ENCODE measurements around the gene MRPL28. TPM values are rescaled to one million over a fixed set of nuclear protein-coding genes. Genes with fewer than 3 reads are reported as not detected.
"Not testable (repeated sequence)": the region's sequence is repeated elsewhere in the genome, so short reads cannot be mapped to it uniquely, and the experiment has no call there.

Gene MRPL28
- total and polyA plus RNA-seq, 4 donors, result 31.9 to 98.9 (median 77.2) TPM

DNA sequence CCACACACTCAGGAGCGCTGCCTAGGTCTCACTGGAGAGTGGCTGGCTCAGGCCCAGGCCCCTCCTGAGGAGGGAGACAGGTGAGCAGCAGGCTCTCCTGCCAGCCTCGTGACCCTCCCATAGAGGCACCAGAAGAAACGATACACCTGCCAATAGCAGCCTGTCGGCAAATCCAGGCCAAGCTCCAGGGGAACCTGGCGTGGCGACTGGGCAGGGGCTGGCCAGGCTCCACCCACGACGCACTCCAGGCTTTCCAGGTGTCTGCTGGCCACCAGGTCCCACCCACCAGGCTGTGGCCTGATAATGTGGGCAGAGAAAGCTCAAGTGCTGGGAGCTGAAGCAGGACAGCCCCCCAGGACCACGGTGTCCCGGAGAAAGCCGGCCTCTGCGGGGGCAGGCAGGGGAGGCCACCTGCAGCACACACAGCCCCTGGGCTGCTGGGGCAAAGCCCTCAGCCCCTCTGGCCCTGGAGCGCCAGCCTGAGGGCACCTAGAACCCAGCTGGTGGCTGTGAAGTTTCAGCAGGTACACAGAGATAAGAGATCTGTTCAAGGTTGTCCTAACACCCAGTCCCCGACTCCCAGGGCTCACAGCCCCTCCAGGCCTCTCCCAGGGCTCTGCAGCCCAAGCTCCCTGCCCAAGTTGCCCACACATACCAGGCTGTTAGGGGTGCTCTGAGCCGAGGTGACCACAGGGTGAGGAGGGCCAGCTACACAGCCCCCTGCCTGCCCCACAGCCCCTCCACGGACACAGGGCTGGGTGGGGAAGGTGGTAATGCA, 9.0 kb upstream of the MRPL28 start:
- Histone ChIP-seq H3K4me1 (ENCODE audit: control insufficient read depth in 5 of 5, insufficient read depth in 5 of 5, low read length in 5 of 5) (peaks cover 0 to 23% (median 4%) of the 10 kb centered on the region in 5 donors), H3K9me3 (ENCODE audit: control insufficient read depth in 4 of 4, insufficient read depth in 3 of 4, low read length in 3 of 4) (no peaks in the 10 kb centered on the region), H3K9ac (ENCODE audit: insufficient read depth in 1 of 2, low read length in 2 of 2) (no peak overlapping the region), H3K4me3 (no peak overlapping the region), H3K36me3 (ENCODE audit: control insufficient read depth in 4 of 4, insufficient read depth in 4 of 4, low read length in 4 of 4) (peaks cover 0 to 32% (median 3%) of the 10 kb centered on the region in 4 donors), H3K27ac (ENCODE audit: low read depth in 1 of 2, low read length in 1 of 2) (peak overlapping the region in 1 of 2 donors; percentile 67), H3K27me3 (ENCODE audit: control insufficient read depth in 3 of 3, insufficient read depth in 3 of 3, low read length in 2 of 3) (no peaks in the 10 kb centered on the region)
- TF ChIP-seq, protein P1, sequence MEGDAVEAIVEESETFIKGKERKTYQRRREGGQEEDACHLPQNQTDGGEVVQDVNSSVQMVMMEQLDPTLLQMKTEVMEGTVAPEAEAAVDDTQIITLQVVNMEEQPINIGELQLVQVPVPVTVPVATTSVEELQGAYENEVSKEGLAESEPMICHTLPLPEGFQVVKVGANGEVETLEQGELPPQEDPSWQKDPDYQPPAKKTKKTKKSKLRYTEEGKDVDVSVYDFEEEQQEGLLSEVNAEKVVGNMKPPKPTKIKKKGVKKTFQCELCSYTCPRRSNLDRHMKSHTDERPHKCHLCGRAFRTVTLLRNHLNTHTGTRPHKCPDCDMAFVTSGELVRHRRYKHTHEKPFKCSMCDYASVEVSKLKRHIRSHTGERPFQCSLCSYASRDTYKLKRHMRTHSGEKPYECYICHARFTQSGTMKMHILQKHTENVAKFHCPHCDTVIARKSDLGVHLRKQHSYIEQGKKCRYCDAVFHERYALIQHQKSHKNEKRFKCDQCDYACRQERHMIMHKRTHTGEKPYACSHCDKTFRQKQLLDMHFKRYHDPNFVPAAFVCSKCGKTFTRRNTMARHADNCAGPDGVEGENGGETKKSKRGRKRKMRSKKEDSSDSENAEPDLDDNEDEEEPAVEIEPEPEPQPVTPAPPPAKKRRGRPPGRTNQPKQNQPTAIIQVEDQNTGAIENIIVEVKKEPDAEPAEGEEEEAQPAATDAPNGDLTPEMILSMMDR (IDR thresholded peaks at IDR 0.05; ENCODE audit: control extremely low read depth, extremely low read depth), result no peak
- 68 to 88% methylated on average over 14 to 16 of the region's 16 CpGs for WGBS, 2 donors
- ATAC-seq (ENCODE audit: insufficient read depth, low FRiP score) (peak; percentile 51), DNase-seq (peak; percentile 60 to 85 (median 82))

DNA sequence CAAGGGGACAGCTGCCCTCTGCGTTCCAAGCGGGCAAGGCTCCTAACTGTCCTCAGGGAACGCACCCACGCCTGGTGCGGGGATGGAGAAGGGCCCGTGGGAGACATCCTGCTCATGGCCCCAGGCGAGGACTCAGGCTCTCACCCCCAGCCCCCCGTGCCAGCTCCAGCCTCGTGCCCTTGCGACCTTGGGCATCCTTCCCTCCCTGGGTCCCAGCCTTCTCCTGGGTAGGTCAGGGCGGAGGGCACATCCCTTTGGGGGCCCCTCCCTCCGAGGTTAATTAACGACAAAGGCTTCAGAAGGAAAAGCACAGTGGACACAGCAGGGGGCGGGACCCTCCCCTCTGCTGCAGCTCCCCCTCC, 8.5 kb upstream of the MRPL28 start:
- peaks cover 0 to 37% (median 3%) of the 10 kb centered on the region in 4 donors for H3K36me3 ChIP-seq (ENCODE audit: control insufficient read depth in 4 of 4, insufficient read depth in 4 of 4, low read length in 4 of 4)
- no peak for ATAC-seq (ENCODE audit: insufficient read depth, low FRiP score)
- TF ChIP-seq, protein P1 (IDR thresholded peaks at IDR 0.05; ENCODE audit: control extremely low read depth, extremely low read depth), result no peak
- H3K9ac ChIP-seq (ENCODE audit: insufficient read depth in 1 of 2, low read length in 2 of 2), result no peak overlapping the region
- 68 to 84% methylated on average over 14 of the region's 14 CpGs for WGBS, 2 donors
- no peak overlapping the region for H3K4me3 ChIP-seq
- no peaks in the 10 kb centered on the region for H3K27me3 ChIP-seq (ENCODE audit: control insufficient read depth in 3 of 3, insufficient read depth in 3 of 3, low read length in 2 of 3)
- DNase-seq, result no peak
- H3K4me1 ChIP-seq (ENCODE audit: control insufficient read depth in 5 of 5, insufficient read depth in 5 of 5, low read length in 5 of 5), result peaks cover 0 to 23% (median 4%) of the 10 kb centered on the region in 5 donors
- H3K27ac ChIP-seq (ENCODE audit: low read depth in 1 of 2, low read length in 1 of 2), result no peak overlapping the region
- H3K9me3 ChIP-seq (ENCODE audit: control insufficient read depth in 4 of 4, insufficient read depth in 3 of 4, low read length in 3 of 4), result no peaks in the 10 kb centered on the region

DNA sequence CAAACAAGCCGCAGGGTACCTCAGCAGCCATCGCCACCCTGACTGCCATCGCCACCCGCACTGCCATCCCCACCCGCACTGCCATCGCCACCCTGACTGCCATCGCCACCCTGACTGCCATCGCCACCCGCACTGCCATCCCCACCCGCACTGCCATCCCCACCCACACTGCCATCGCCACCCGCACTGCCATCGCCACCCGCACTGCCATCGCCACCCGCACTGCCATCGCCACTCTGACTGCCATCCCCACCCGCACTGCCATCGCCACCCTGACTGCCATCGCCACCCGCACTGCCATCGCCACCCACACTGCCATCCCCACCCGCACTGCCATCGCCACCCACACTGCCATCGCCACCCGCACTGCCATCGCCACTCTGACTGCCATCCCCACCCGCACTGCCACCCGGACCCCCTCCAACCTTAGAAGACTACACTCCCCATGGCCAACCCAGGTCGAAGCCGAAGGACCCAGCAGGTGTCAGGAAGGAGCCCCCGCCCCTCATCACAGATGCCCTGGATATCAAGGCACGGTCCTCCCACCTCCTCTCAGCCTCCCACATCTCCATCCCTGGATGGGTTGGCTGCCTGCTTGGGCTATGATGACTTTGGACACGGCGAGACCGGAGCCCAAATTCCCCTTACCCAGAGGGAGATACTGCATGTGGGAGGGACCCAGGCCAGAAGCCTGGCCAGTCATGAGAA, 7.9 kb upstream of the MRPL28 start:
- not testable (repeated sequence) for H3K27ac ChIP-seq (ENCODE audit: low read depth in 1 of 2, low read length in 1 of 2); DNase-seq; H3K4me3 ChIP-seq; H3K9me3 ChIP-seq (ENCODE audit: control insufficient read depth in 4 of 4, insufficient read depth in 3 of 4, low read length in 3 of 4); H3K9ac ChIP-seq (ENCODE audit: insufficient read depth in 1 of 2, low read length in 2 of 2); ATAC-seq (ENCODE audit: insufficient read depth, low FRiP score); H3K27me3 ChIP-seq (ENCODE audit: control insufficient read depth in 3 of 3, insufficient read depth in 3 of 3, low read length in 2 of 3)
- Histone ChIP-seq H3K36me3 (ENCODE audit: control insufficient read depth in 4 of 4, insufficient read depth in 4 of 4, low read length in 4 of 4) (peaks cover 0 to 43% (median 3%) of the 10 kb centered on the region in 4 donors), H3K4me1 (ENCODE audit: control insufficient read depth in 5 of 5, insufficient read depth in 5 of 5, low read length in 5 of 5) (peaks cover 0 to 19% (median 4%) of the 10 kb centered on the region in 5 donors)
- 91 to 92% methylated on average over 34 to 36 of the region's 36 CpGs for WGBS, 2 donors

DNA sequence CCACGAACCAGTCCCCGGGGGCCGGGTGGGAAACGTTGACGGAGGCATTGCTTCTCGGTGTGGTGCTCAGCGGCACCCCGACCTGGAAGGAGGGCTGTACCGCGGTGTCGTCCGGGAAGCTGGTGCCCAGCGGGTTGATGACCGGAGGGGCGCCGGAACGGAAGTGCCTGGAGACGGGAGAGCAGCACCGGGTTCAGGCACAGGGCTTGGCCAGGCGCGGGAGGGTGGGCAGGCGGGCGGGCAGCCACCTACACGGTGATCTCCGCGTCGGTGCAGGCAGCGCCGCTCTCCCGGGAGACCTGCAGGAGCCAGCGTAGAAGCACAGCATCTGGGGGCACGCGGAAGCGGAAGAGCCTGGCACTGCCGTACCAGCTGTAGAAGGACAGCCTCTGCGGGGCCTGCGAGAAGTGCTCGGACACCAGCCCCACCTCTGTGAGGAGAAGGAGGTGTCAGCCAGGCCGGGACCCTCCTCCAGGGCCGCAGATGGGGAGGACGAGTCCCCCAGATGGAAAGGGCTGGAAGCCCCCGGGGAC, 7.1 kb upstream of the MRPL28 start:
- ATAC-seq (ENCODE audit: insufficient read depth, low FRiP score) (no peak), DNase-seq (no peak)
- Histone ChIP-seq H3K27me3 (ENCODE audit: control insufficient read depth in 3 of 3, insufficient read depth in 3 of 3, low read length in 2 of 3) (no peaks in the 10 kb centered on the region), H3K4me1 (ENCODE audit: control insufficient read depth in 5 of 5, insufficient read depth in 5 of 5, low read length in 5 of 5) (peaks cover 0 to 16% (median 4%) of the 10 kb centered on the region in 5 donors), H3K27ac (ENCODE audit: low read depth in 1 of 2, low read length in 1 of 2) (no peak overlapping the region), H3K9ac (ENCODE audit: insufficient read depth in 1 of 2, low read length in 2 of 2) (no peak overlapping the region), H3K36me3 (ENCODE audit: control insufficient read depth in 4 of 4, insufficient read depth in 4 of 4, low read length in 4 of 4) (peaks cover 0 to 50% (median 3%) of the 10 kb centered on the region in 4 donors), H3K4me3 (no peak overlapping the region), H3K9me3 (ENCODE audit: control insufficient read depth in 4 of 4, insufficient read depth in 3 of 4, low read length in 3 of 4) (no peaks in the 10 kb centered on the region)
- 91 to 93% methylated on average over 42 of the region's 42 CpGs for WGBS, 2 donors
- TF ChIP-seq, protein P1 (IDR thresholded peaks at IDR 0.05; ENCODE audit: control extremely low read depth, extremely low read depth), result no peak
